NCI-H2081 treated with DMSO at 0.1 percent for 48 hours (cell line): ENCODE measurements around the gene LENG9.
"Not testable (repeated sequence)": the region's sequence is repeated elsewhere in the genome, so short reads cannot be mapped to it uniquely, and the experiment has no call there.

Experiments
- DNase-seq: peaks from one replicate; lab custom pipeline; 2025; lab: John Stamatoyannopoulos, UW

LENG9 gene

DNA sequence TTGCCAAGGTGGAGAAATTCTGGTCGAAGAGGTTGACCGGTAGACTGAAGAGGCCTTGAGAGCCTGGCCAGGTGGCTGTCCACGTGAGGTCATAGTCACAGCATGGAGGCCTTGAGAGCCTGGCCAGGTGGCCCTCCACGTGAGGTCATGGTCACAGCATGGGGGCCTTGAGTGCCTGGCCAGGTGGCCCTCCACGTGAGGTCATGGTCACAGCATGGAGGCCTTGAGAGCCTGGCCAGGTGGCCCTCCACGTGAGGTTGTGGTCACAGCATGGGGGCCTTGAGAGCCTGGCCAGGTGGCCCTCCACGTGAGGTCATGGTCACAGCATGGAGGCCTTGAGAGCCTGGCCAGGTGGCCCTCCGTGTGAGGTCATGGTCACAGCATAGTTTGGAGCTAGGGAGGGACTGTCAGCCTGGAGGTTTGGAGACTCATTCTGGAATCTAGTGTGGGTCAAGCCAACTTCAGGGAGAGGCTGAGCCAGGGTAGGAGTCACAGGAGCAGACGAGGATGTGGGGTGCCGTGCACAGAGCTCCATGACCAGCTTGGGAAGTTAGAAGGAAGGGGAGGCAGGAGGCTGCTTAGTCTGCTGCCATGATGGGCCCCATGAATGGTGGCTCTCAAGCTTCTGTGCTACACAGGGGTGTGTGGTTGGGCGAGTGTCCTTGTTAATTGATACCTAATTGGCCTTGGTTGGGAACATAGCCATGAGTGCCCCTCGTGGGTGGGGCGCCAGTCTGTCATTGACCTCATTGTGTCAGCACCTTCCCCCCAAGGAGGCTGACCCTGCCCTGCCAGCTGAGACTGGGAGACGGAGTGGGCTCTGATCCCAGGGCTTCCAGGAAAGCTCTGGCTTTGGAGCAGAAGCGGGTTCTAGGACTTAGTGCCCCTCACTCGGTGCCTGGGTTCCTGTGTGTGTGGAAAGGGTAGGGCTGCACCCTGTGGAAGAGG lies 4.0 kb downstream of the LENG9 start:
- no peak for DNase-seq

DNA sequence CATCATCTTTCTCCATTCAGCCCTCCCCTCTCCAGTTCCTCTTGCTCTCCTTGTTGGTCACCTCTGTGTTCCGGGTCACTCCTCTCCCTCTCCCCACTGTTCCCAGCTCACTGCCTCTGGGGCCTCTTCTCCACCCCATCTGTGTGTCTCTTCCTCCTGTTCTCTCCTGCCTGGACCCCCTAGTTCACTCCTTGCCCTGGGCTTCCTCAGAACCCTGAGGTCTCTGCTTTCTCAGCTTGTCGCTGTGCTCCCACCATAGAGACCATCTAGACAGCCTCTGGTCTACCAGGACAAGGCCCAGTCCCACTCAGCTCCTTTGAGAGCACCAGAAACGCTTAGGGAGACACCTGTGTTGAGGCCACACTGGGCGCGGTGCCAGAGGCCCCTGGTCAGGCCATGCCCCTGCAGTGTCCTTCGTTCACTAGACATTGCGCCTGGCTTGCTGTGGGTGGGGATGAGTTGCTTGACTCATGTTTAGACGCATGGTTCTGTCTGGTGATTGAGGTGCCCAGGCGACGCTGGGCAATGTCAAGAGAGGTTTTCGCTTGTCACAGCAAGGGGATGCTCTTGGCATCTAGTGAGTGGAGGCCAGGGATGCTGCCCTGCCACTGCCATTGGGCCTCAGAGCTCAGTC lies 4.8 kb downstream of the LENG9 start:
- DNase-seq, result no peak

DNA sequence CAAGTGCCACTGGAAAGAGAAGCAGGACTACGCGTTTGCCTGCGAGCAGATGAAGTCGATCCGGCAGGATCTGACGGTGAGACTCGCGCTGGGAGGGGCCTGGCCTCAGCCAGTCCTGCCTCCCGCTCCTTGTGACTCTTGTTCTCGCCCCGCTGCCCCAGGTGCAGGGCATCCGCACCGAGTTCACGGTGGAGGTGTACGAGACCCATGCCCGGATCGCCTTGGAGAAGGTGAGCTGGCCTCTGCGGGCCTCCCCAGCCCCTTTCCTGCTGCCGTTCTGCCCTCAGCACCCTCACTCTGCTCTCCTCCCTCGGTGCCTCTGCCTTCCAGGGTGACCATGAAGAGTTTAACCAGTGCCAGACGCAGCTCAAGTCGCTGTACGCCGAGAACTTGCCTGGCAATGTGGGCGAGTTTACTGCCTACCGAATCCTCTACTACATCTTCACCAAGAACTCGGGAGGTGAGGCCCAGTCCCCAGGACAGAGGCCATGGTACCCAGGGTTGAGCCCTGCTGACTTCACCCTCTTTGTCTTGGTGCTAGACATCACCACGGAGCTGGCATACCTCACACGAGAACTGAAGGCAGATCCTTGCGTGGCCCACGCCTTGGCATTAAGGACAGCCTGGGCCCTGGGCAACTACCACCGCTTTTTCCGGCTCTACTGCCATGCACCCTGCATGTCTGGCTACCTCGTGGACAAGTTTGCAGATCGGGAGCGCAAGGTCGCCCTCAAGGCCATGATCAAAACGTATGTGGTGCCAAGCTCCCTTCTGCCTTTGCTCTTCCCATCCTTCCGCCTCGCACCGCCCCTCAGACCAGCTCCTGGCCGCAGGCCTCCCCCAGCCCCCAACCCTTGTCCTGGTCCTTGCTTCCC lies 5.6 kb downstream of the LENG9 start:
- no peak for DNase-seq

DNA sequence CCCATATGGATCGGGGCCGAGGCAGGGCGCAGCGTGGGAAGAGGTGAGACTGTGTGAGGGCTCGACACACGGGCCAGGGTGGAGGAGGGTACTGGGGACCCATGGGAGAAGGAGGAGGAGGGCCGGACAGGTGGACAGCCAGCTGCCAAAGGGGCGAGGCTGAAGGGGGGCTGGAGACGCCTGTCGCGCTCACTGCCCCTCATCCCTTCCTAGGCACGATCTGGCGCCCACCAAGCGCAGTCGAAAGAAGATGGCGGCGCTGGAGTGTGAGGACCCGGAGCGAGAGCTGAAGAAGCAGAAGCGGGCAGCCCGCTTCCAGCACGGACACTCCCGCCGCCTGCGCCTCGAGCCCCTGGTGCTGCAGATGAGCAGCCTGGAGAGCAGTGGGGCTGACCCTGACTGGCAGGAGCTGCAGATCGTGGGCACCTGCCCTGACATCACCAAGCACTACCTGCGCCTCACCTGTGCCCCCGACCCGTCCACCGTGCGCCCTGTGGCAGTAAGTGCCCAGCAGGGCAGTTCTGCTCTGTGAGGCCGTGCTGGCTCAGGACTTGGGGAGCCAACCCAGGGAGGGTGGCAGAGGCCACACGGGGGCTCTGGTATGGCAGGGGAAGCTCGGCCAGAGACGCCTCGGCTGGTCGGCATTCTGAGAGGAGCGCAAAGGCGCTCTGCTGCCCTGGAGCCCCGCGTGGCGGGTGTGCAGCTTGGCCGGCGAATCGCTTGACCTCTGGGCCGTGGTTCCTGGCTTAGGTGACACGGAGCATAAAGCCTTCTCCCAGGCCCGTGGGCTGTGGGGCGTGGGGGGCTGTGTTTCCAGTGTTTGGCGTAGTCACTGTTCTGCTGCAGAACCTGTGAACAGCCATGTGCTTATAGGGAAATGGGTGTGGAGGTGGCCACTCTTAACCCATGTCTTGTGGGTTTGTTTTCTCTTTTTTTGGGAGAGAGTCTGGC lies 6.9 kb downstream of the LENG9 start:
- DNase-seq, result no peak

DNA sequence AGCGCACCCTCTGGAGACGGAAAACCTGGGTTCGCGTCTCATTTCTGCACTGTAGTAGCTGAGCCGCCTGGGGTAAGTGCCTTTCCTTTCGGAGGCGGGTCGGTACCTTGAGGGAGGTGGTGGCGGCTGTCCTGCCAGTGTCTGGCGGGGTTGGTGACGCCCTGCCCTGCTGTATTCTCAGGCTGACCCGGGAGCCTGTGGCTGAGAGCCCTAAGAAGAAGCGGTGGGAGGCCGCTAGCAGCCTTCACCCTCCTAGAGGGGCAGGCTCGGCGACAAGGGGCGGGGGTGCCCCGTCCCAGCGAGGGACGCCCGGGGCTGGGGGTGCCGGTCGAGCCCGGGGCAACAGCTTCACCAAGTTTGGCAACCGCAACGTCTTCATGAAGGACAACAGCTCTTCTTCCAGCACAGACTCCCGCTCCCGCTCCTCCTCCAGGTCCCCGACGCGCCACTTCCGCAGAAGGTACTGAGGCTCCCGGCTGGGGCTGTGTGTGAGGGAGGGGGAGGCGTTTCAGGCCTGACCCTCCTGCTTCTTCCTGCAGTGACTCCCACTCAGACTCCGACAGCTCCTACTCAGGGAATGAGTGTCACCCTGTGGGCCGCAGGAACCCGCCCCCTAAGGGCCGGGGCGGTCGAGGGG lies 7.7 kb downstream of the LENG9 start:
- DNase-seq, result no peak

DNA sequence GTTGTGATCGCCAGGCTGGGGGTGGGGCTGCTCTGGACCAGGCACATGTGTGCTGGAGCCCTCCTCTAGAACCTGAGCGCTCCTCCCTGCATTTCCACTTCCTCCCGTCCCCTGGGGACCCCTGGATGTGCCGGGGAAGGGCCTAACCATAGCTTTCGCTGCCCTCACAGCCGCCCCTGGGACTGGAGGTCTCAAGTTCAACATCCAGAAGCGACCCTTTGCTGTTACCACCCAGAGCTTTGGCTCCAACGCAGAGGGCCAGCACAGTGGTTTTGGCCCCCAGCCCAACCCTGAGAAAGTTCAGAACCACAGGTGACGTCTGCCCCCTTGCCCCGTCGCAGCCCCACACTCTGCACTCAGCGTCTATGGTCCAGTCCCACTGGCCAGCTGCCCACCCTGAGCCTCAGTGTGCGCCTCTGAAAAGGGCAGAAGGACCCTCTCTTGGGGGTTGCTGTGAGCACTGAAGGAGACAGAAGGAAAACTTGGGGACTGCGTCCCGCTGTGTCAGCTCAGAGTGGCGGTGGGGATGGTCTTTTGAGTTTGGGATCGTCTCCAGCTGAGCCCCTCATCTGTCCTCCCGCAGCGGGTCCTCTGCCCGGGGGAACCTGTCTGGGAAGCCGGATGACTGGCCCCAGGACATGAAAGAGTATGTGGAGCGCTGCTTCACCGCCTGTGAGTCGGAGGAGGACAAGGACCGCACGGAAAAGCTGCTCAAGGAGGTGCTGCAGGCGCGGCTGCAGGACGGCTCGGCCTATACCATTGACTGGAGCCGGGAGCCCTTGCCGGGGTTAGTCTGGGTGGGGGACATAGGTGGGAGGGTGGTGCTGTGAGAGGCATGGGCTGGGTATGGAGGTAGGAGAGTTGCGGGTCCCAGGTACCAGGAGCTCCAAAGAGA lies 8.6 kb downstream of the LENG9 start:
- no peak for DNase-seq

DNA sequence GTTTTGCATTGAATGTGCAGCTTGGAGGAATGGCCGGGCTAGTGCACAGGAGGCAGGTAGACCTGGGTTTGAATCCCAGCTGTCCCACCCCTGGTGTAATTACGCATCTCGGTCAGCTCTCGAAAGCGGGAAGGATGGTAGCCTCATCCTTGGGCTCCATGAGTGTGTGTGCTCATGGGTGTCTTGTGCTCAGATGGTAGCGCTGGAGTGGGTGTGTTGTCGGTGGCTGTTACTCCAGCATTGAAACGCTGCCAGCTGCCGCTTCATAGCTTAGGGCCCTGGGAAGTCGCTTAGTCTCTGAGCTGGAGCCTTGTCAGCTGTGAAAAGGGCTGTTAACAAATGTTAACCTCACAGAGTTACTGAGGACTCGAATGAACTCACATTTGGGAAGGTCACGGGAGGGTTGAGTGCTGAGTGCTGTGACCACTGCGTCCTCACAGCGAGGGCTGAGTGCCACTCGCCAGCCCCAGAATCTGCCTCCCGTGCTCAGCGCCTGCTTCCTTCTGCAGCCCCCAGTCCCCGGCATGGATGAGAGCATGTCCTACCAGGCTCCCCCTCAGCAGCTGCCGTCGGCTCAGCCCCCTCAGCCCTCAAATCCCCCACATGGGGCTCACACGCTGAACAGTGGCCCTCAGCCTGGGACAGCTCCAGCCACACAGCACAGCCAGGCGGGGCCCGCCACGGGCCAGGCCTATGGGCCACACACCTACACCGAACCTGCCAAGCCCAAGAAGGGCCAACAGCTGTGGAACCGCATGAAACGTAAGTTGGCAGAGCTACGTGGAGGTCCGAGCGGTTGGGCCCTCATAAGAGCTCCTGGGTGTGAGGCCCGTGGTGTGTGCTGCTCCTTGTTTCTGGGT lies 9.4 kb downstream of the LENG9 start:
- DNase-seq, result no peak

DNA sequence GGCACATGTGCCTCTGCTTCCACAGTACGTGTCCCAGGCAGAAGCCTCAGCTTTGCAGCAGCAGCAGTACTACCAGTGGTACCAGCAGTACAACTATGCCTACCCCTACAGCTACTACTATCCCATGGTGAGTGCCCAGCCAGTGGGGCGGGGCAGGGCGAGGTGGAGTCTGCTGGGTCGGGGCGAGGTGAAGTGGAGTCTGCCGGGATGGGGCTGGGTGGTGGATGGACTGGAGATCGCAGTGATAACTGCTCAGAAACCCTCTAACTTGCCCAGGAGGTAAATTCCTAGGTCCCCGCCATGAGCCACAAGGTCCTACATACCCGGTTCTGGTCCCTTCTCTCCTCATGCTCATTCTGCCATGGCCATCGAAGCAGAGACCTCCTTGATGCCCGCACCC lies 11.0 kb downstream of the LENG9 start:
- no peak for DNase-seq

DNA sequence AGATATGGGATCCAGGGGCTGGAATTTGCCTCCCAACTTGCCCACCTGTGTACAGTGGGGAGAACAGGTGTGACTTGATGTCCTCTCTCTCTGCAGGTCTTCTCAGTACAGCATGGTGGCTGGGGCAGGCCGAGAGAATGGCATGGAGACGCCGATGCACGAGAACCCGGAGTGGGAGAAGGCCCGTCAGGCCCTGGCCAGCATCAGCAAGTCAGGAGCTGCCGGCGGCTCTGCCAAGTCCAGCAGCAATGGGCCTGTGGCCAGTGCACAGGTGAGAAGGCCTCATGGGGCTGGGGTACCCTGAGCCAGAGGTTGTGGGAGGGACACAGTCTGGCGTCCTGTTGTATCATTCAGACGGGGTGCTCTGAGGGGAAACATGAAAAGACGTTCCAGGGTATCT lies 11.6 kb downstream of the LENG9 start:
- no peak for DNase-seq

DNA sequence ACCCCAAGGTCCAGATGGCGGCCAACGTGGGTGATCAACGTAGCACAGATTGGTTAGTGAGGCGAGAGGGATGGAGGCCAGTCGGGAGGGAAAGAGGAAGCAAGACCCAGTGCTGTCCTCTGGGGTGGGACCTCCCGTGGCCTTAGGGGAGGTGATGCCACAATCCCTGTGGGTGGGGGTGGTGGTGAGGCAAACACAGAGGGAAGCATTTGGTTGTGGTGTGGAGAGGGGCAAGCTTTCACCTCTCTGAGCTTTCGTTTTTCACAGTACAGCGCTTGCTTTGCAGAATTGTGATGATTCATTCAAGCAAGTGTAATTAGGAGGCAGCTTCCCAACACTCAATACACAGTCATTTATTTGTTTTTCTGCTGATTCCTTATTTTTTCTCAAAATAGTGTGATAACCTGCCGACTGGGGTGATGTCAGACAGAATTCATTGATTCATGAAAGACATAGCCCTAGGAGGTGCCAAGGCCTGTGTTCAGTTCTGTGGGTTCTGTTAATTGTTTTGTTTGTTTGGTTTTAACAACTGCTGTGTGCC lies 12.2 kb downstream of the LENG9 start:
- DNase-seq, result no peak

DNA sequence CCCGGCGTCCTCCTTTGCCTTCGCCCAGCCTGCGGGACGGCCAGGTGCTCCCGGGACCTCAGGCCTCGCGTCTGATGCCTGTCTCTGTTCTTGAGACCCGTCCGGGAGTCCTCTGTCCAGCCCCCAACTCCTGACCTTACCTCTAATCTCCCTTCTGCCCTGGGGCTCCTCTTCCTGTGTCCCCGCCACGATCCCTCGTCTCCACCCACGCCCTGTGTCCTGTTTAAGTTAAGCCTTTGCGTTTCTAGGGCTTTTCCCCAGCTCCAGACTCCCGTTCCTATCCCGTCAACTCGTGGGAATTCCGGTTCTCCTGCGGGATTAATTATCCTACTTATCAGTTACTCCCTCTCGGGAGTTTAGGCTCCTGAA lies 13.9 kb downstream of the LENG9 start:
- no peak for DNase-seq

DNA sequence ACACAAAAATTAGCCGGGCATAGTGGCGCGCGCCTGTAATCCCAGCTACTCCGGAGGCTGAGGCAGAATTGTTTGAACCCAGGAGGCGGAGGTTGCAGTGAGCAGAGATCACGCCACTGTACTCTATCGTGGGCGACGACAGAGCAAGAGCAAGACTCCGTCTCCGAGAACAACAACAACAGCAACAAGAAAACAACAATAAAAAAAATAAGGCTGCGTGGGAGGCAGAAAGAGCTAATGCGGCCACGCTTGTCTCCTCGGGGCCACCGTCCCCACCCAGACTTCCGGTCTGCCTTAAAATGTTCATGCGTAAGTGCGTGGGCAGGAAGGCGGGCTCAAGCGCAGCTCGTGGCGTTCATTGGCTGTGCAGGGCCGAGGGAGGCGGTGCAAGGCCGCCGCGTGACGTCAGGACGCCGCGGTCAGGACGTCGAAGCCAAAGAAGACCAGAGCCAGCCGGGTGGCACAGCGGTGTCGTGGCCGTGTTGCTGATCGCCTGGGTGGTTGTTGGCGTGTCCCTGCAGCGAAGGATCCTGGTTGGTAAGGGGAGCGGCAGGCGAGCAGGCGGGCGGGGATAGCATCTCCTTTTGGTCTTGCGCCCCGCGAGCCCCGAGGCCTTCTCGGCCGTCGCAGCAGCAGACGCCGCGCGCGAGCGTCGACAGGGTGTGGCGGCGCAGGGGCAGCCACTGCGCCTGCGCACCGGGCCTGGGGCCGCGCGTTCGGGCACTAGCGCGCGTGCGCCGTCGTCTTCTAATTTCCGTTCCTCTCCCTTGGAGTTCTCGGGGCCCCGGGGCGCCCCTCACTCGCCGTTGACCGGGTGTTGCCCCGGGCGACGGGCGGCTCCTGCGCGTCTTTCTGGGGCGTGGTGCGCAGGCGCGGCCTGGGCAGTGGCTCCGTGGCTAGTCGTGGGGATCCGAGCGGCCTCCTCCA lies 14.5 kb downstream of the LENG9 start, which contains the start of gene LENG8:
Gene LENG8 (plus strand): TSS at position 426 of the 927 bp plus-strand sequence. CDS start 2,146 bp downstream, outside the sequence.
- peak; percentile 85 for DNase-seq

DNA sequence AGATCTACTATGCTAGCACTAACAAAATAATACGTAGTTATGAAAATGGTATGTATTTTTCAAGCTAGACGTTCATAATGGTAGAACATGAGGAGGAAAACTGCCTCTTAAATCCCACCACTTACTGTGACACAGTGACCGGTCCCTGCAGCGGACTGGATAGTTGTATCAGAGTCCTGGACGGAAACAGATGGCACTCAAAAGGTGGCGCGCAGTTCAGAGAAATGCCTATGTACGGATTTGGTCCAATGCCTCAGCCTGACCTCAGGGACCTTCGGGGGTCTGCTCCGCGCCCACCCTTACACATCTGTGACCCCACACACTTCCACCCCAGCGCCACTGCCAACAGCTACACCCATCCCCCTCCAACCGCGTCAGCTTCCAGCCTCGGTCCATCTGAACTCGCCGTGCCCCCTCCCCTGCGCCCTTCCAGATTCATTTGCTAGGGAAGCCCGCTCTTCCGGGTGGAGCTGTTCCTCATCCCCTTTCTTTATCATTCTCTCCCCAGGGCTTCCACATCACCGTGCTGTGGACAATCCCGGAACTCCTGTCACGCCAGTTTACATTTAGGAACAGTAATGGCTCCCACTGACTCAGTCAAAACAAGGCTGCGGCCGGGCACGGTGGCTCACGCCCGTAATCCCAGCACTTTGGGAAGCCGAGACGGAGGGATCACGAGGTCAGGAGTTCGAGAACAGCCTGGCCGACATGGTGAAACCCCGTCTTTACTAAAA lies 15.4 kb downstream of the LENG9 start:
- DNase-seq, result no peak

DNA sequence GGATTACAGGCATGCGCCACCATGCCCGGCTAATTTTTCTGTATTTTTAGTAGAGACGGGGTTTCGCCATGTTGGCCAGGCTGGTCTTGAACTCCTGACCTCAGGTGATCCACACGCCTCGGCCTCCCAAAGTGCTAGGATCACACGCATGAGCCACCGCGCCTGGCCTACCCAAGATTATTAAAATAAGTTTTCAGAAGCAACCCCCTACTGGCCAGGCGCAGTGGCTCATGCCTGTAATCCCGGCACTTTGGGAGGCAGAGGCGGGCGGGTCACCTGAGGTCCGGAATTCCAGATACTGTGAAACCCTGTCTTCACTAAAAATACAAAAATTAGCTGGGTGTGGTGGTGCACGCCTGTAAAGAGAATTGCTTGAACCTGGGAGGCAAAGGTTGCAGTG lies 17.2 kb downstream of the LENG9 start:
- DNase-seq, result not testable (repeated sequence)

DNA sequence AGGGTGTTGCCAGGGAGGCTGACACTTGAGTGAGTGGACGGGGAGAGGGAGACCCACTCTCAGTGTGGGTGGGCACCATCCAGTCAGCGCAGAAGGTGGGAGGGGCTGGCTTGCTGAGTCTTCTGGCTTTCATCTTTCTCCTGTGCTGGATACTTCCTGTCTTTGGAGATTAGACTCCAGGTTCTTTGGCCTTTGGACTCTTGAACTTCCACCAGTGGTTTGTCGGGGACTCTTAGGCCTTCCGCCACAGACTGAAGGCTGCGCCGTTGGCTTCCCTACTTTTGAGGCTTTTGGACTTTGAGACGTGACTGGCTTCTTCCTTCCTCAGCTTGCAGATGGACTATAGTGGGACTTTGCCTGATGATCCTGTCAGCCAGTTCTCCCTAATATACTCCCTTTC lies 18.8 kb downstream of the LENG9 start:
- DNase-seq, result no peak

DNA sequence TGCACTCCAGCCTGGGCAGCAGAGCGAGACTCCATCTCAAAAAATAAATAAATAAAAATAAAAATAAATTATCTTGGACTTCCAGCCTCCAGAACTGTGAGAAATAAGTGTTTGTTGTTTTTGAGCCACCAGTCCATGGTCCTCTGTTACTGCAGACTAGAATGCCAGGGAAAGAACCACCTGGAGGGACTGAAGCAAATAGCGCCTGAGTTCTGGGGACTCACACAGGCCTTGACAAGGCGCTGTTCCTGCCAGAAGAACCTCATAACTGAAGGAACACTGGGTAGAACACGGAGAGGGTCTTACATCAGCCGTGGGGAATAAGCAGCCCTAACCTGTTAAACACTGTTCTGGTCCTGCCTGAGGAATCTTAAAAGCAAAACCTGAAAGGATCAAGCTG lies 22.9 kb downstream of the LENG9 start:
- no peak for DNase-seq
